Inferior parietal cortex (tissue), 1 donor: Measurements from ENCODE around the gene PPP2R2B.

Experiments used
- DNase-seq: peaks from one replicate; pipeline ENCODE4 v3.0.0-alpha.2; 2016; ENCODE audit errors: extremely low spot score

Gene PPP2R2B

DNA sequence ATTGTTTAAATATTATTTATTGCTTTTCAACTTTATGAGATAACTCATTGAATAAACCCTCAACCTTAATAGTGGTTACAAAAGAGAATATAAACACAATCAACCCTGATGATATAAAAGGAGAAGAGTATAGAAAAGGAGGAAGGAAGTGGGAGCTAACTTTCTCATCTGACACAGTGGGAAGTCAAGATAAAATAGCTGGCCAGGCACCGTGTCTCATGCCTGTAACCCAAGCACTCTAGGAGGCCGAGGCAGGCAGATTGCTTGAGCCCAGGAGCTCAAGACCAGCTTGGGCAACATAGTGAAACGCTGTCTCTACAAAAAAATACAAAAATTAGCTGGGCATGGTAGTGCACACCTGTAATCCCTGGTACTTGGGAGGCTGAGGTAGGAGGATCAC is 93.5 kb downstream of the PPP2R2B start:
- DNase-seq, result no peak

GRCh38 chr5:146781157-146781556 is 97.4 kb downstream of the PPP2R2B start:
- DNase-seq, result no peak

DNA sequence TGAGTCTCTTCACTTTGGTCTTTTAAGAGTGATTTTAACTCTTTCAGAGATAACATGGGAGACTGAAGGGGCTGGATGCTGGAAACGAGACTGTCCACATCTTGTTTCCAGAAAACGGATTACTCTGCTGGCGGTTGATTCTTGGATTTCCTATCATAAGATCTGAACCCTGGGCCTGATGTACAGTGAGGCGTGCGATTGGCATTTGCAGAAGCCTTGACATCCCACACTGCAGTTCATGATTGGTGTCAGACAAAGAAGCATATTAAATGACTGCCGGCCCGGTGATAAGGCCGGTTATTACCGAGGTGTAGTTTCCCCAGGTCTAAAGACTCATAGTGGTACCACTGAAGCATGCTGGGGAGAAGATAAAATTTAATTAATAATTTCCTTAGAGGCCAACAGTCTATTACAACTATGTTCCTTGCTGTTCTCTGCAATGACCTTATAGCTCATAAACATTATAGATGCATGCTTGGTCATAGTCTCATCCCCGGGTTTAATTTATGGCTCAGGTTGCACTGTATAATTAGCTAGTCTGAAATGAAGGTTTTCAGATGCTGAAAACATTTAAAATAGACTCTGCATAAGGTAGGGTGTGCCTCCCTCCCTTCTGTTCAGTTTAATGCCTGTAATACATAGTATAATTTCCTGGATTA is 99.2 kb downstream of the PPP2R2B start:
- DNase-seq, result no peak

GRCh38 chr5:146778795-146779194 is 99.8 kb downstream of the PPP2R2B start:
- DNase-seq, result no peak

DNA sequence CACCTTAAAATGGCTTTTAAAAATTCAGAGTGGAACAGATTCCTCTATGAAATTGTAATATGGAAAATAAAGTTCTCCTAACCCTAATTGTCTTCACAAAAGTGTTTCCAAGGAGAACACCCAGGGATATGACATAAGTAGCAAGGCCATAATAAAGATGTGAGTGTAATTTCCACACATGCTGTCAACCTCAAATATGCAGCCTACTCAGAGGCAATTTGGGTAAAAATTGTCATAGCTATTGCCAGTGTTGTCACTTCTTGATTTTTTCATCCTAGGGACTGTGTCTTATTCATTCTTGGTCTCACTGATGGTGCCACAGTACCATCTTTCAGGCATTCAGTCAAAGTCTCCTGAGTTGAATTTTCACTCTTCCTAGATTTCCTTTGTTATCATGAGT is 100.3 kb downstream of the PPP2R2B start:
- no peak for DNase-seq

DNA sequence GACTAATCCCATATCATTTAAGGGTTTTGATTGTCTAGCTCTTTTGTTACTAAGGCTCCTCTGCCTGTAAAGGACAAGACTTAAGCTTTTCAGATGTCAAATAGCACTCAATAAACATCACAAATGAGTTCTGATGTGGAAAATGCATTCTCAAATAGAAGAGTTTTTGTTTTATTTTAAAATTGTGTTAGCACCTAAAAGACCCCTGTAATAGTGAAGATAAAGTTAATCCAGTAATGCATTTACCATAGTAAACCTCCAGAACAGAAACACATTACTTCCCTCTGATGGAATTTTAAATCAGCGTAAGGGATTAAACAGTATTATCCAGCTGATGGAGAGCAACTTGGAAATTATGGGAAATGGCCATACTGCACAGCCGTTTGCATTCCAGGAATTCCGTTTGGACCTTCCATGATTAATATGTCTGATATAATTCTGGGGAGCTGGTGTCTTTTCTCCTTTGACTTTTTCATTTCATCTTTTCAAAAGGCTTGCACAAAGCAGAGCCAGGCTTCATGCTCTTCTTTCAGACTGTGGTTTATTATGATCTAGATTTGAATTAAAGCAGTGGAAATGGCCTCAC is 105.6 kb downstream of the PPP2R2B start:
- DNase-seq, result no peak

DNA sequence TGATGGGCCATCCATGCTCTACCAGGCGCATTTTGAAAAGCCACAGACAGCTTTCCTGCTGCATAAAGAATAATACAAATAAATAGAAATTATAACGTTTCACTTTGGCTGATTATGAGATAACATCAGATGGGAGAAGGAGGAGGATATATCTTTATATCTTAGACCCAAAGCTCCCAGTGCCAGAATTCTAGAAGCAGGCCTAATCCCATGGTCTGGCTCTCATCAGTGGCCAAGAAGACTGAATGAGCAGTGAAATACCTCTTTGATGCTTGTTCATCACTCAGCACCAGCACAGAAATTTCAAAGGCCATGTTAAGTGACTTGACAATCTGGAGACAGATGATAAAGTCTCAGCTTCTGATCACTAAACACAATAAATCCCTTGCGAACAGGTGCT is 107.6 kb downstream of the PPP2R2B start:
- DNase-seq, result no peak

- DNase-seq, result no peak
These were observed 108.0 kb downstream of the PPP2R2B start for GRCh38 chr5:146770546-146770945.

DNA sequence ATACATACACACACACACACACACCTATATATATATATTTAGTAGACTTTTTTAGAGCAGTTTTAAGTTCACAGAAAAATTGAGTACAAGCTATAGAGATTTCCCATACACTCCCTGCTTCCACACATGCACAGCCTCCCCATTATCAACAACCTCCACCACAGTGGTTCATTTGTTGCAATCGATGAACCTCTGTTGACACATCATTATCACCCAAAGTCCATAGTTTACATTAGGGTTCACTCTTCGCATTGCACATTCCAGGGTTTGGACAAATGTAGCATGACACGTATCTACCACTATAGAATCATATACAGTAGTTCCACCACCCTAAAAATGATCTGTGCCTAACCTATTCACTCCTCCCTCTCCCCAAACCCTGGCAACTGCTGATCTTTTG is 111.0 kb downstream of the PPP2R2B start:
- DNase-seq, result no peak

DNA sequence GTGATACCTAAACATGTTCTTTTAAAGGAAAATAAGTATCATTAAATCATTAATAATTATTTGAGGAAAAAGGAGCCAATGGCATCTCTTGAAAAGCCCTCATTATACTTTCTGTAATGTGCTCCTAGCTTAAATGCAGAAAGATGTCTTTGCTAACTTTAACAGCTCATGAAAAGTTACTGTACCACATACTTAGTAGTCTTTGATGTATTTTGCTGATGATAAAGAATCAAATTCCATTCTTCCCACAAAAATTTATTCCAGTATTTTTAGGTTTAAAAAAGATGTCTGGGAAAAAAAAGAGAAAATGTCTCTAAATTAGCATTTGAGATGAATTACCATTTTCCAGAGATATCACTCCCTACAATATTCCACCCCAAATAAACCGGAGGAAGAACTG is 112.5 kb downstream of the PPP2R2B start:
- no peak for DNase-seq

GRCh38 chr5:146765089-146765832 is 113.3 kb downstream of the PPP2R2B start:
- DNase-seq, result no peak

- DNase-seq, result no peak
These were observed 115.7 kb downstream of the PPP2R2B start for GRCh38 chr5:146762830-146763229.

GRCh38 chr5:146761811-146762210 is 116.7 kb downstream of the PPP2R2B start:
- DNase-seq, result no peak

GRCh38 chr5:146758938-146759337 is 119.6 kb downstream of the PPP2R2B start:
- no peak for DNase-seq

DNA sequence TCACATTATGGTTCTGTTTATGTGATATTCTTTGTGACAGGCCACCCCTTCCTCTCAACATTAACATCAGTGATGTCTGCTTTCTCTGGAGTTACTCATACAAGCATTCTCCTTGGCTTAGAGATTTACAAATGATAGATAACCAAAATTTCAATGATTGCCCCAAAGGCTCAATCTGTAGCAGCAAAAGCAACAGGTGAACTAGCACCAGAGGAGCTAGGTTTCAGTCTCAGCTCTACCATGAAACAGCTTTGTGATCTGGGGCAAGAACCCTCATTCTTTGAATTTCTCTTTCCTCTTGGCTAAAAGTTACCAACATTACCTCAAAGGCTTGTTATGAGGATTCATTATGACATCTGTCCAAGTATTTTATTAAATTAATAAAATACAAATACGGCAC is 120.5 kb downstream of the PPP2R2B start:
- DNase-seq, result no peak

DNA sequence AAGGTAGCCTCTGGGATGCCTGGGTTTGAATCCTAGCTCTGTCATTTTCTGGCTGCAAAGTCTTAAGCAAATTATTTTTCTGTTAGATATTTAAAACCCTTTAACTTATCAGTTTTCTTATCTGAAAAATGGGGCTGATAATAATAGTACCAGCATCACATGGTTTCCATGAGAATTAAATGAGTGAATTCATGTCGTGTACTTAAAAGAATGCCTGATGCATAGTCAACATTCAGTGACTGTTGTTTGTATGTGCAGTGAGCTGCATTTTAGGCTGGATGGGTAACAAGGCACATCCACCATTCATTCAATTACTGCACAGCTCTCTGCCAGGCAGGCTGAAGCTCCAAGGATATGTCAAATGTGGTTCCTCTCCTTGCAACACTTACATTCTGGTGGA is 122.0 kb downstream of the PPP2R2B start:
- DNase-seq, result no peak

GRCh38 chr5:146755793-146756192 is 122.8 kb downstream of the PPP2R2B start:
- DNase-seq, result no peak

GRCh38 chr5:146754621-146755020 is 123.9 kb downstream of the PPP2R2B start:
- DNase-seq, result no peak

DNA sequence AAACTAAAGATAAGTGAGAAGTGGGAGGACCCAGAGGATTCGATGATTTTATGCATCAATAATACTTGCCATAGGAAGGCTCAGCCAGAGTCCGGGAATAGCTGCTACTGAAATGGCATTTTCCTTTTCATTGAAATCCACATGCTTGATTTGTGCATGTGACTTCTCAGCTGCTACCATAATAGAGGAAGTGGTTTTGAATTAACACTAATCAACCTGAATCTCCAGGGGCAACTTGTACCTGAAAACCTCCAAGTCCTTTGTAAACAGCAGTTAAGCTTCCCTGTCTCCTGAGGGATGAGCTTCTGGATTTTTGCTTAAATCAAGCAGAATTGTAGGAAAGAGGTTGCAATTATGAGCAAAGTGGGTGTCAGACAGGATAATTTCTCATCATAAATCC is 124.9 kb downstream of the PPP2R2B start:
- no peak for DNase-seq

GRCh38 chr5:146751781-146752401 is 126.7 kb downstream of the PPP2R2B start:
- DNase-seq, result no peak

DNA sequence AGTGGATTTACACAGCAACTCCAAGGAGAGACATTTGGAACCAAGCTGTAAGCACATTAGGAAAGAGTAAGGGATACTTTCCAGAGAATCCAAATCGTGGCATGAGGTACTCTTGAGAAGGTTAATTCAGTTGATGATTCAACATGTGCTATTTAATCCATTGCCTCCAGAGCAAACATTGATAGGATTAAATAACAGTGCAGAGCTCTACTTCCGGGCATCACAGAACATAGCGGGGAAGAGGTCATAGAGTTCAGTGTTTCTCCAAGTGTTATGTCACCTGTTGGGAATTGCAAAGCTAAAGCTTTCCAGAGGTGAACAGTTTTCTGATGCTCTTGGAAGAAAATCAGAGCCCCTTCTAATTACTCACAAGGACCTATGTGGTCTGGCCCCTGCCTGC is 127.5 kb downstream of the PPP2R2B start:
- DNase-seq, result no peak

DNA sequence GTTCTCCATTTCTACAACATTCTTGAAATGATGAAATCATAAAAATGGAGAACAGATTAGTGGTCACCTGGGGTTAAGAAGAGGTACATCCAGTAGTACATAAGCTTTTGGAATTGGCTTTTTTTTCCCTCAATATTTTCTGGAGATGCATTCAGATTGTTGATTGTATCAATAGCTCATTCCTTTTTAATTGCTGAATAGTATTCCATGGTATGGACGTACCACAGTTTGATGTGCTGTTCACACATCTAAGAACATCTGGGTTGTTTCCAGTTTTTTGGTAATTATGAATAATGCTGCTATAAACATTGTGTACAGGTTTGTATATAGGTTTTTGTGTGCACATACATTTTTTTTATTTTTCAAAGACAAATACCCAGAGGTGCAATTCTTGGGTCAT is 130.0 kb downstream of the PPP2R2B start:
- DNase-seq, result no peak
